ENCODE data around the gene NEDD9. TPM values are rescaled to one million over a fixed set of nuclear protein-coding genes. Genes with fewer than 3 reads are reported as not detected.

NEDD9 gene
- total RNA-seq, 1 experiment from 2014 or later: 4.4 TPM

DNA sequence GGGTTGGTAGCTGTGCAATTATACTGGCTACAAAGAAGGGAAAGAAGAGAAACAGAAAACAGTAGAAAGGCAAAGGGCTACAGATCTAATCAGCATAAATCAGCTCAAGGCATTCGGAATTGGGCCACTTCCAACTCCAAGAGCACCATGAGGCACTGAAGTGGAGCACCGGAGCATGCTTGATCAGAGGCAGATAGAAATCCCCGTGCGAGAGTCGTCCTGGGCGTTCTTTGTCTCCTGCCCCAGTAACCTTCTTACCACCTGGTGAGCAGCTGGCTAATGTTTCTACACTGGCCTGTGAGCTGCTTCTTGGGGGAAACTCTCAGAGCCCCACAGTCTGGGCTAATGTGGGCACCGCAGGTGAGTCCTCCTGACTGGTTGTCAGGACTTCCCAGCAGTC, 16.7 kb downstream of the NEDD9 start:
- peaks cover 12% of the 10 kb centered on the region for H3K36me3 Mint-ChIP-seq (ENCODE audit: insufficient read depth, unreplicated experiment)
- no peaks in the 10 kb centered on the region for H3K27me3 Mint-ChIP-seq (ENCODE audit: insufficient read depth, unreplicated experiment)
- H3K4me1 Mint-ChIP-seq (ENCODE audit: insufficient read depth, unreplicated experiment): peaks cover 11% of the 10 kb centered on the region
- H3K9me3 Mint-ChIP-seq (ENCODE audit: unreplicated experiment): no peaks in the 10 kb centered on the region
- no peak for DNase-seq (ENCODE audit: unreplicated experiment)
- CTCF ChIA-PET: interaction anchor here (1.0 kb wide), 1 partner anchor 44 kb away, joined by 3 read pairs; no protein-coding TSS in a partner anchor
- intact Hi-C loops (cut with micrococcal nuclease): no loop called here
- no peak overlapping the region for H3K4me3 Mint-ChIP-seq (ENCODE audit: unreplicated experiment)
- no peak overlapping the region for H3K27ac Mint-ChIP-seq (ENCODE audit: low read depth, unreplicated experiment)
- POLR2A ChIA-PET: no interaction called here
- no peak for TF ChIP-seq CTCF (IDR thresholded peaks at IDR 0.05; ENCODE audit: unreplicated experiment)
- BruUV-seq (replicated peaks): no TSS peak

DNA sequence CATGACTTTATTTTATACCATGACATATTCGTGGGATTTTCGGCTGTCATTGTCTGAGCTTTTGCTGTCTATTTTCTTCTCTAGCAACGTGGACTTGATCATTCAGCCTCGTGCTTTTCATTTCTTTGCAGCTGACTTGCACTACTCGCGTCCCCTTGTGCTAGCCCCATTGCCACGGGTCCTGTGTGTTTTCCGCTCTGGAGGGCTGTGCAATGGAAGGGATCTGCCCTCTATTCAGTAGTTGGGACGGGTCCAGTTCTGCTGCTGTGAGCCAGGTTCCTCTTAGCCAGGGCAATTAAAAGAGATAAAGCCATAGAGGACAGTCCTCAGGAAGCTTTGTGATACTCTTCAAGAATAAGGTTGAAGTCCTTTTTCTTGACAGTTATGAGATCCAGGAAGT, 17.6 kb downstream of the NEDD9 start:
- TF ChIP-seq CTCF (IDR thresholded peaks at IDR 0.05; ENCODE audit: unreplicated experiment): no peak
- ChIA-PET CTCF (no interaction called here), POLR2A (interaction anchor here (0.6 kb wide), 1 partner anchor 16 kb away, joined by 3 read pairs; no protein-coding TSS in a partner anchor)
- peaks cover 11% of the 10 kb centered on the region for H3K4me1 Mint-ChIP-seq (ENCODE audit: insufficient read depth, unreplicated experiment)
- no peaks in the 10 kb centered on the region for H3K9me3 Mint-ChIP-seq (ENCODE audit: unreplicated experiment)
- no peaks in the 10 kb centered on the region for H3K27me3 Mint-ChIP-seq (ENCODE audit: insufficient read depth, unreplicated experiment)
- H3K4me3 Mint-ChIP-seq (ENCODE audit: unreplicated experiment): no peak overlapping the region
- DNase-seq (ENCODE audit: unreplicated experiment): no peak
- no peak overlapping the region for H3K27ac Mint-ChIP-seq (ENCODE audit: low read depth, unreplicated experiment)
- no TSS peak for BruUV-seq (replicated peaks)
- intact Hi-C loops (cut with micrococcal nuclease): no loop called here
- H3K36me3 Mint-ChIP-seq (ENCODE audit: insufficient read depth, unreplicated experiment): peaks cover 12% of the 10 kb centered on the region

GRCh38 chr6:11214084-11214833, 18.2 kb downstream of the NEDD9 start:
- ChIA-PET CTCF (interaction anchor here (0.6 to 1.0 kb wide), 2 partner anchors 42 to 71 kb away, joined by 3 to 4 read pairs; no protein-coding TSS in a partner anchor), POLR2A (interaction anchor here (0.6 kb wide), 1 partner anchor 17 kb away, joined by 3 read pairs; no protein-coding TSS in a partner anchor)
- Mint-ChIP-seq H3K27me3 (ENCODE audit: insufficient read depth, unreplicated experiment) (no peaks in the 10 kb centered on the region), H3K27ac (ENCODE audit: low read depth, unreplicated experiment) (peak overlapping the region; percentile 35), H3K4me1 (ENCODE audit: insufficient read depth, unreplicated experiment) (peaks cover 11% of the 10 kb centered on the region), H3K4me3 (ENCODE audit: unreplicated experiment) (no peak overlapping the region), H3K36me3 (ENCODE audit: insufficient read depth, unreplicated experiment) (peaks cover 11% of the 10 kb centered on the region), H3K9me3 (ENCODE audit: unreplicated experiment) (no peaks in the 10 kb centered on the region)
- no TSS peak for BruUV-seq (replicated peaks)
- intact Hi-C loops (cut with micrococcal nuclease): no loop called here
- TF ChIP-seq CTCF (IDR thresholded peaks at IDR 0.05; ENCODE audit: unreplicated experiment): no peak
- no peak for DNase-seq (ENCODE audit: unreplicated experiment)

GRCh38 chr6:11213422-11214021, 18.9 kb downstream of the NEDD9 start:
- CTCF ChIA-PET: interaction anchor here (0.6 to 1.0 kb wide), 2 partner anchors 42 to 70 kb away, joined by 3 to 4 read pairs; no protein-coding TSS in a partner anchor

More at GRCh38 chr6:11213422-11214021, 18.9 kb downstream of the NEDD9 start:
- Mint-ChIP-seq H3K4me1 (ENCODE audit: insufficient read depth, unreplicated experiment) (peaks cover 11% of the 10 kb centered on the region), H3K27me3 (ENCODE audit: insufficient read depth, unreplicated experiment) (no peaks in the 10 kb centered on the region), H3K36me3 (ENCODE audit: insufficient read depth, unreplicated experiment) (peaks cover 12% of the 10 kb centered on the region), H3K9me3 (ENCODE audit: unreplicated experiment) (no peaks in the 10 kb centered on the region), H3K4me3 (ENCODE audit: unreplicated experiment) (no peak overlapping the region), H3K27ac (ENCODE audit: low read depth, unreplicated experiment) (peak overlapping the region; percentile 35)
- intact Hi-C loops (cut with micrococcal nuclease): no loop called here
- BruUV-seq (replicated peaks): no TSS peak
- POLR2A ChIA-PET: interaction anchor here (0.7 to 1.8 kb wide), 6 partner anchors 16 to 220 kb away, joined by 3 to 4 read pairs (median 3); no protein-coding TSS in a partner anchor
- DNase-seq (ENCODE audit: unreplicated experiment): no peak
- no peak for TF ChIP-seq CTCF (IDR thresholded peaks at IDR 0.05; ENCODE audit: unreplicated experiment)

Measured in MCF 10A (cell line).